ENCODE results near the gene HIF1A. TPM values are rescaled to one million over a fixed set of nuclear protein-coding genes. Genes with fewer than 3 reads are reported as not detected.
"Not testable (repeated sequence)": the region's sequence is repeated elsewhere in the genome, so short reads cannot be mapped to it uniquely, and the experiment has no call there.

The HIF1A gene
- total and polyA plus RNA-seq, 2 donors (not counting 1 experiment from before 2014, with no cell fraction given): 332 to 407 TPM

GRCh38 chr14:61742371-61742770, 47.1 kb downstream of the HIF1A start:
- H3K4me2 ChIP-seq (ENCODE audit: extremely low read depth, insufficient read depth, low read length): no peak overlapping the region
- H3K4me3 ChIP-seq (replicated peaks in 1 of 4; ENCODE audit: control extremely low read depth in 1 of 4, insufficient read depth in 1 of 4, low read depth in 3 of 4, low read length in 4 of 4): no peak overlapping the region
- H3K9me3 ChIP-seq (ENCODE audit: control insufficient read depth, insufficient read depth, low read depth, low read length): no peaks in the 10 kb centered on the region
- H3K27ac ChIP-seq (ENCODE audit: insufficient read depth, low read length): no peak overlapping the region
- no peak for TF ChIP-seq CTCF (conservative IDR thresholded peaks at IDR 0.05 in 1 of 2, IDR thresholded peaks at IDR 0.05 in 1 of 2; ENCODE audit: low read depth in 1 of 2, low read length in 2 of 2)
- TF ChIP-seq EZH2 (IDR thresholded peaks at IDR 0.05; ENCODE audit: low read length, missing control alignments): no peak
- peaks cover 22% of the 10 kb centered on the region for H3K36me3 ChIP-seq (ENCODE audit: control insufficient read depth, insufficient read depth, low read length)
- H3K27me3 ChIP-seq (ENCODE audit: control insufficient read depth, insufficient read depth, low read length): no peaks in the 10 kb centered on the region
- H3K9ac ChIP-seq (ENCODE audit: insufficient read depth, low read length): no peak overlapping the region
- H3K4me1 ChIP-seq (ENCODE audit: control insufficient read depth, extremely low read depth, insufficient read depth, low read length): peaks cover 2% of the 10 kb centered on the region
- H4K20me1 ChIP-seq (ENCODE audit: control insufficient read depth, extremely low read depth, insufficient read depth, low read length): peaks cover 2% of the 10 kb centered on the region
- no peak overlapping the region for H2AFZ ChIP-seq (ENCODE audit: low read length)
- H3K79me2 ChIP-seq (ENCODE audit: control insufficient read depth, insufficient read depth, low read length): peaks cover 72% of the 10 kb centered on the region
- no peak for DNase-seq (ENCODE audit: low read depth in 2 of 2)

GRCh38 chr14:61744238-61744637, 48.9 kb downstream of the HIF1A start:
- Histone ChIP-seq H3K36me3 (ENCODE audit: control insufficient read depth, insufficient read depth, low read length) (peaks cover 20% of the 10 kb centered on the region), H4K20me1 (ENCODE audit: control insufficient read depth, extremely low read depth, insufficient read depth, low read length) (peaks cover 2% of the 10 kb centered on the region), H3K4me3 (replicated peaks in 1 of 4; ENCODE audit: control extremely low read depth in 1 of 4, insufficient read depth in 1 of 4, low read depth in 3 of 4, low read length in 4 of 4) (no peak overlapping the region), H3K9me3 (ENCODE audit: control insufficient read depth, insufficient read depth, low read depth, low read length) (no peaks in the 10 kb centered on the region), H3K27ac (ENCODE audit: insufficient read depth, low read length) (no peak overlapping the region), H3K4me2 (ENCODE audit: extremely low read depth, insufficient read depth, low read length) (no peak overlapping the region), H2AFZ (ENCODE audit: low read length) (no peak overlapping the region), H3K9ac (ENCODE audit: insufficient read depth, low read length) (no peak overlapping the region), H3K4me1 (ENCODE audit: control insufficient read depth, extremely low read depth, insufficient read depth, low read length) (peaks cover 2% of the 10 kb centered on the region), H3K27me3 (ENCODE audit: control insufficient read depth, insufficient read depth, low read length) (no peaks in the 10 kb centered on the region), H3K79me2 (ENCODE audit: control insufficient read depth, insufficient read depth, low read length) (peaks cover 76% of the 10 kb centered on the region)
- TF ChIP-seq EZH2 (IDR thresholded peaks at IDR 0.05; ENCODE audit: low read length, missing control alignments) (no peak), CTCF (conservative IDR thresholded peaks at IDR 0.05 in 1 of 2, IDR thresholded peaks at IDR 0.05 in 1 of 2; ENCODE audit: low read depth in 1 of 2, low read length in 2 of 2) (no peak)
- no peak for DNase-seq (ENCODE audit: low read depth in 2 of 2)

GRCh38 chr14:61746346-61746745, 51.0 kb downstream of the HIF1A start:
- H3K4me3 ChIP-seq (replicated peaks in 1 of 4; ENCODE audit: control extremely low read depth in 1 of 4, insufficient read depth in 1 of 4, low read depth in 3 of 4, low read length in 4 of 4); H3K4me1 ChIP-seq (ENCODE audit: control insufficient read depth, extremely low read depth, insufficient read depth, low read length); H3K27me3 ChIP-seq (ENCODE audit: control insufficient read depth, insufficient read depth, low read length); H3K27ac ChIP-seq (ENCODE audit: insufficient read depth, low read length); H3K4me2 ChIP-seq (ENCODE audit: extremely low read depth, insufficient read depth, low read length); DNase-seq (ENCODE audit: low read depth in 2 of 2); H3K9me3 ChIP-seq (ENCODE audit: control insufficient read depth, insufficient read depth, low read depth, low read length); H4K20me1 ChIP-seq (ENCODE audit: control insufficient read depth, extremely low read depth, insufficient read depth, low read length); H3K9ac ChIP-seq (ENCODE audit: insufficient read depth, low read length); H2AFZ ChIP-seq (ENCODE audit: low read length): not testable (repeated sequence)
- peaks cover 14% of the 10 kb centered on the region for H3K36me3 ChIP-seq (ENCODE audit: control insufficient read depth, insufficient read depth, low read length)
- H3K79me2 ChIP-seq (ENCODE audit: control insufficient read depth, insufficient read depth, low read length): peaks cover 74% of the 10 kb centered on the region
